HepG2 (cell line): ENCODE measurements around the gene NT5C. TPM values are rescaled to one million over a fixed set of nuclear protein-coding genes. Genes with fewer than 3 reads are reported as not detected.

ENCODE experiments used
- ATF1 ChIP-seq: IDR thresholded peaks from 2 replicates; pipeline ENCODE4 v1.6.1; 2016; ENCODE audit warnings: mild to moderate bottlenecking, control low read depth
- FOXO4 ChIP-seq: sonication (generic); formaldehyde crosslinking; conservative IDR thresholded peaks from 2 replicates; pipeline ENCODE4 v1.8.1; 2023; ENCODE audit warnings: missing genetic modification reagents
- JARID2 ChIP-seq: sonication (generic); formaldehyde crosslinking; IDR thresholded peaks from 2 replicates; pipeline ENCODE4 v1.8.1; 2023; ENCODE audit warnings: missing genetic modification reagents, inconsistent platforms; ENCODE audit not compliant: insufficient replicate concordance
- MAFG ChIP-seq: sonication (generic); formaldehyde crosslinking; IDR thresholded peaks from 2 replicates; pipeline ENCODE4 v1.5.1; 2020; ENCODE audit warnings: mild to moderate bottlenecking, missing genetic modification reagents
- NR2F2 ChIP-seq: IDR thresholded peaks from 2 replicates; pipeline ENCODE4 v1.6.1; 2012; ENCODE audit warnings: low read depth, inconsistent platforms, borderline replicate concordance
- RCOR2 ChIP-seq: IDR thresholded peaks from 2 replicates; pipeline ENCODE4 v1.6.1; 2016; ENCODE audit warnings: missing biosample characterization, missing genetic modification reagents
- SNAPC2 ChIP-seq: sonication (generic); formaldehyde crosslinking; IDR thresholded peaks from 2 replicates; pipeline ENCODE4 v1.8.1; 2022; ENCODE audit warnings: mild to moderate bottlenecking, missing genetic modification reagents
- TRIM24 ChIP-seq: sonication (generic); formaldehyde crosslinking; IDR thresholded peaks from 2 replicates; pipeline ENCODE4 v1.8.0; 2022; ENCODE audit warnings: mild to moderate bottlenecking, missing genetic modification reagents
- ZFYVE20 ChIP-seq: sonication (generic); formaldehyde crosslinking; IDR thresholded peaks from 2 replicates; pipeline ENCODE4 v1.8.0; 2023; ENCODE audit warnings: low read depth, mild to moderate bottlenecking, moderate library complexity, missing genetic modification reagents, borderline replicate concordance
- ZNF143 ChIP-seq: sonication (generic); formaldehyde crosslinking; IDR thresholded peaks from 2 replicates; pipeline ENCODE4 v1.4.0; 2020; ENCODE audit warnings: missing genetic modification reagents
- ZNF260 ChIP-seq: sonication (generic); formaldehyde crosslinking; IDR thresholded peaks from 2 replicates; pipeline ENCODE4 v1.4.0; 2020; ENCODE audit warnings: missing genetic modification reagents, low read depth, mild to moderate bottlenecking, borderline replicate concordance
- ZNF362 ChIP-seq: sonication (generic); formaldehyde crosslinking; IDR thresholded peaks from 2 replicates; pipeline ENCODE4 v1.4.0; 2020; ENCODE audit warnings: missing genetic modification reagents, mild to moderate bottlenecking, borderline replicate concordance
- ZNF7 ChIP-seq: IDR thresholded peaks from 2 replicates; pipeline ENCODE4 v1.6.1; 2016; ENCODE audit warnings: missing biosample characterization, missing genetic modification reagents
- ZNF839 ChIP-seq: sonication (generic); formaldehyde crosslinking; IDR thresholded peaks from 2 replicates; pipeline ENCODE4 v1.4.0; 2020; ENCODE audit warnings: missing genetic modification reagents, mild to moderate bottlenecking, borderline replicate concordance
- polyA plus RNA-seq, 8 experiments: library from polyadenylated mRNA; depleted of rRNA in 3 of 8; stranded (reverse) in 7 of 8; unstranded in 1 of 8; fragments of >200 nt; fragmentation: Illumina TruSeq in 4 of 8; extraction: Trizol in 4 of 8; gene quantifications; 2 replicates each; pipeline versions ENCODE4 v1.2.1 to v1.2.3, GENCODE V29; 2011 to 2016; ENCODE audit warnings: low read depth in 4 of 8, missing spikeins in 1 of 8, mixed read lengths in 1 of 8; ENCODE audit not compliant: insufficient read depth in 1 of 8
- total RNA-seq, 5 experiments: library from RNA; depleted of rRNA; stranded (reverse); fragments of >200 nt; fragmentation: Illumina TruSeq; extraction: Trizol; gene quantifications; 2 replicates each; pipeline ENCODE4 v1.2.3, GENCODE V29; 2016; ENCODE audit warnings: low read depth in 1 of 5
- TF ChIP-seq, protein P1 (sequence below): sonication (generic); formaldehyde crosslinking; IDR thresholded peaks from one replicate; pipeline ENCODE4 v1.5.1; 2020; ENCODE audit warnings: mild to moderate bottlenecking, missing genetic modification reagents; ENCODE audit errors: not compliant biosample characterization
- TF ChIP-seq, protein P2 (sequence below): sonication (generic); formaldehyde crosslinking; IDR thresholded peaks from 2 replicates; pipeline ENCODE4 v1.4.0; 2020; ENCODE audit warnings: mild to moderate bottlenecking, missing genetic modification reagents

NT5C gene
- total and polyA plus RNA-seq, 2 of the 13 experiments (the other 11 are each of a cell fraction or from before 2014, with no cell fraction given): 42.8 to 48.6 TPM

DNA sequence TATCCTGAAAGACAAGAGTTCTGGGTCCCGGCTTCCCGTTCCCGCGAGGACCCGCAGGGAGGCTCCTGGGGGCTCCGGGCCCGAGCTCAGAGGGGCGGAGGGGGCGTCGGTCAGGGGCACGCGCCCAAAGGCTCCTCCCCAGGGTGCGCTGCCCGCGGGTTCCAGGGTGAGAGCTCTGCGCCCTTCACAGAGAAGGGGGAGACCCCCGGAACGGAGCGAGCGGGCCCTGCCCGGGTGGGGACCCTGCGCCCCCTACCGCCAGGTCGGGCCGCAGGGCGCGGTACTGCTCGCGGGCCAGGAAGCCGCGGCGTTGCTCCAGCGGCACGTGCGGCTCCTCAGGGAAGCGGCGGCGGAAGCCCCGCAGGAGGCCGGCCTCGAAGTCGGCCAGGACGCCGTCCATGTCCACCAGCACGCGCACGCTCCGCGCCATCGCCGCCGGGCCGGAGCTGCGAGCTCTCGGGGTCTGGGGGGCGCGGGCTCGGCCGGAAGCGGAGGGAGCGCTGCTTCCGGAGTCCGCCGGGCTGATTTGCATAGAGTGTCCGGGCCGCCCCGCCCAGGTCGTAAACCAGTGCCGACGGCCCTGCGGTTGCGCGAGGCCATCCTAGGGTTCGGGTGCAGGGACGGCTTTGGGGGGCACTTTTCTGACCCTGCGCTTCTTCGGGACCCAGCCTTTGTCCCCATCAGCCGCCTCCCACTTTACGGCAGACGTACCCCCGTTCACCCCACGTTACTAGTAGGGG lies at the start of gene NT5C (continued):
- TF ChIP-seq, protein P1, sequence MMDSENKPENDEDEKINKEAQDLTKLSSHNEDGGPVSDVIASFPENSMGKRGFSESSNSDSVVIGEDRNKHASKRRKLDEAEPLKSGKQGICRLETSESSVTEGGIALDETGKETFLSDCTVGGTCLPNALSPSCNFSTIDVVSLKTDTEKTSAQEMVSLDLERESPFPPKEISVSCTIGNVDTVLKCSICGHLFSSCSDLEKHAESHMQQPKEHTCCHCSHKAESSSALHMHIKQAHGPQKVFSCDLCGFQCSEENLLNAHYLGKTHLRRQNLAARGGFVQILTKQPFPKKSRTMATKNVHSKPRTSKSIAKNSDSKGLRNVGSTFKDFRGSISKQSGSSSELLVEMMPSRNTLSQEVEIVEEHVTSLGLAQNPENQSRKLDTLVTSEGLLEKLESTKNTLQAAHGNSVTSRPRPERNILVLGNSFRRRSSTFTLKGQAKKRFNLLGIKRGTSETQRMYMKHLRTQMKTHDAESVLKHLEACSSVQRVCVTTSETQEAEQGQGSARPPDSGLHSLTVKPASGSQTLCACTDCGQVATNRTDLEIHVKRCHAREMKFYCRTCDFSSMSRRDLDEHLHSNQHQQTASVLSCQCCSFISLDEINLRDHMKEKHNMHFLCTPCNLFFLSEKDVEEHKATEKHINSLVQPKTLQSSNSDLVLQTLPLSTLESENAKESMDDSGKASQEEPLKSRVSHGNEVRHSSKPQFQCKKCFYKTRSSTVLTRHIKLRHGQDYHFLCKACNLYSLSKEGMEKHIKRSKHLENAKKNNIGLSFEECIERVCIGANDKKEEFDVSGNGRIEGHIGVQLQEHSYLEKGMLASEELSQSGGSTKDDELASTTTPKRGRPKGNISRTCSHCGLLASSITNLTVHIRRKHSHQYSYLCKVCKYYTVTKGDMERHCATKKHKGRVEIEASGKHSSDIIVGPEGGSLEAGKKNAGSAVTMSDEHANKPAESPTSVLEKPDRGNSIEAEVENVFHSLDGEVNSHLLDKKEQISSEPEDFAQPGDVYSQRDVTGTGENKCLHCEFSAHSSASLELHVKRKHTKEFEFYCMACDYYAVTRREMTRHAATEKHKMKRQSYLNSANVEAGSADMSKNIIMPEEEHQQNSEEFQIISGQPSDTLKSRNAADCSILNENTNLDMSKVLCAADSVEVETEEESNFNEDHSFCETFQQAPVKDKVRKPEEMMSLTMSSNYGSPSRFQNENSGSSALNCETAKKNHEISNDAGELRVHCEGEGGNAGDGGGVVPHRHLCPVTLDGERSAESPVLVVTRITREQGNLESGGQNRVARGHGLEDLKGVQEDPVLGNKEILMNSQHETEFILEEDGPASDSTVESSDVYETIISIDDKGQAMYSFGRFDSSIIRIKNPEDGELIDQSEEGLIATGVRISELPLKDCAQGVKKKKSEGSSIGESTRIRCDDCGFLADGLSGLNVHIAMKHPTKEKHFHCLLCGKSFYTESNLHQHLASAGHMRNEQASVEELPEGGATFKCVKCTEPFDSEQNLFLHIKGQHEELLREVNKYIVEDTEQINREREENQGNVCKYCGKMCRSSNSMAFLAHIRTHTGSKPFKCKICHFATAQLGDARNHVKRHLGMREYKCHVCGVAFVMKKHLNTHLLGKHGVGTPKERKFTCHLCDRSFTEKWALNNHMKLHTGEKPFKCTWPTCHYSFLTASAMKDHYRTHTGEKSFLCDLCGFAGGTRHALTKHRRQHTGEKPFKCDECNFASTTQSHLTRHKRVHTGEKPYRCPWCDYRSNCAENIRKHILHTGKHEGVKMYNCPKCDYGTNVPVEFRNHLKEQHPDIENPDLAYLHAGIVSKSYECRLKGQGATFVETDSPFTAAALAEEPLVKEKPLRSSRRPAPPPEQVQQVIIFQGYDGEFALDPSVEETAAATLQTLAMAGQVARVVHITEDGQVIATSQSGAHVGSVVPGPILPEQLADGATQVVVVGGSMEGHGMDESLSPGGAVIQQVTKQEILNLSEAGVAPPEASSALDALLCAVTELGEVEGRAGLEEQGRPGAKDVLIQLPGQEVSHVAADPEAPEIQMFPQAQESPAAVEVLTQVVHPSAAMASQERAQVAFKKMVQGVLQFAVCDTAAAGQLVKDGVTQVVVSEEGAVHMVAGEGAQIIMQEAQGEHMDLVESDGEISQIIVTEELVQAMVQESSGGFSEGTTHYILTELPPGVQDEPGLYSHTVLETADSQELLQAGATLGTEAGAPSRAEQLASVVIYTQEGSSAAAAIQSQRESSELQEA (CRISPR knock-in tag): no peak
- no peak for TF ChIP-seq ZNF7 (CRISPR knock-in tag)
- TF ChIP-seq ZFYVE20: peak; percentile 95; the same call in 1 of the 2 replicates
- TF ChIP-seq JARID2 (CRISPR knock-in tag): no peak
- TF ChIP-seq TRIM24 (CRISPR knock-in tag): no peak
- no peak for TF ChIP-seq ATF1
- no peak for TF ChIP-seq NR2F2
- TF ChIP-seq MAFG: no peak
- no peak for TF ChIP-seq RCOR2 (CRISPR knock-in tag)
- no peak; the same call in 1 of the 2 replicates for TF ChIP-seq ZNF143 (CRISPR knock-in tag)
- TF ChIP-seq ZNF260 (CRISPR knock-in tag): no peak
- TF ChIP-seq ZNF839 (CRISPR knock-in tag): no peak
- TF ChIP-seq ZNF362 (CRISPR knock-in tag): no peak; the same call in 1 of the 2 replicates
- no peak for TF ChIP-seq FOXO4 (CRISPR knock-in tag)
- TF ChIP-seq, protein P2, sequence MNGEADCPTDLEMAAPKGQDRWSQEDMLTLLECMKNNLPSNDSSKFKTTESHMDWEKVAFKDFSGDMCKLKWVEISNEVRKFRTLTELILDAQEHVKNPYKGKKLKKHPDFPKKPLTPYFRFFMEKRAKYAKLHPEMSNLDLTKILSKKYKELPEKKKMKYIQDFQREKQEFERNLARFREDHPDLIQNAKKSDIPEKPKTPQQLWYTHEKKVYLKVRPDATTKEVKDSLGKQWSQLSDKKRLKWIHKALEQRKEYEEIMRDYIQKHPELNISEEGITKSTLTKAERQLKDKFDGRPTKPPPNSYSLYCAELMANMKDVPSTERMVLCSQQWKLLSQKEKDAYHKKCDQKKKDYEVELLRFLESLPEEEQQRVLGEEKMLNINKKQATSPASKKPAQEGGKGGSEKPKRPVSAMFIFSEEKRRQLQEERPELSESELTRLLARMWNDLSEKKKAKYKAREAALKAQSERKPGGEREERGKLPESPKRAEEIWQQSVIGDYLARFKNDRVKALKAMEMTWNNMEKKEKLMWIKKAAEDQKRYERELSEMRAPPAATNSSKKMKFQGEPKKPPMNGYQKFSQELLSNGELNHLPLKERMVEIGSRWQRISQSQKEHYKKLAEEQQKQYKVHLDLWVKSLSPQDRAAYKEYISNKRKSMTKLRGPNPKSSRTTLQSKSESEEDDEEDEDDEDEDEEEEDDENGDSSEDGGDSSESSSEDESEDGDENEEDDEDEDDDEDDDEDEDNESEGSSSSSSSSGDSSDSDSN: peak; percentile 88
- TF ChIP-seq SNAPC2 (CRISPR knock-in tag): peak; percentile 87; the same call in 1 of the 2 replicates
